ENCODE measurements around the gene PEDS1.

GRCh38 chr20:50122763-50123162 is 30.8 kb downstream of the PEDS1 start:
- no peak for TF ChIP-seq EZH2 (IDR thresholded peaks at IDR 0.05; ENCODE audit: insufficient read depth, poor library complexity, severe bottlenecking)
- TF ChIP-seq EZH2phosphoT487 (IDR thresholded peaks at IDR 0.05; ENCODE audit: insufficient read depth, low read depth) = no peak
